ENCODE measurements around the gene ZNRF2.

- no peak for TF ChIP-seq CTCF (IDR thresholded peaks at IDR 0.05; ENCODE audit: insufficient read depth, low read length, poor library complexity, severe bottlenecking)
- no peak for TF ChIP-seq EZH2phosphoT487 (conservative IDR thresholded peaks at IDR 0.05; ENCODE audit: low read length)
Measured at GRCh38 chr7:30322271-30323005, 38.0 kb downstream of the ZNRF2 start.

All from SU-DHL-6 (cell line).